Natural killer cell (primary cell): ENCODE data around the gene AATK. TPM values are rescaled to one million over a fixed set of nuclear protein-coding genes. Genes with fewer than 3 reads are reported as not detected.

ENCODE experiments used
- ATAC-seq, 3 donors: fragments of 150-1000 bp in 2 of 3; fragments of 200-7000 bp in 1 of 3; cut with Tn5 transposase; 1 replicate in 1 of 3; 2 replicates in 2 of 3; pipeline ENCODE4 v1.10.0; 2021; ENCODE audit warnings: mild to moderate bottlenecking in 2 of 3, moderate library complexity in 2 of 3
- DNase-seq, 2 donors: peaks; one replicate each; pipeline versions ENCODE4 v3.0.0 to v3.0.0-alpha.2; 2013 to 2021; ENCODE audit warnings: mixed read lengths in 1 of 2
- H3K27ac ChIP-seq: one replicate; pipeline ENCODE4 v1.5.1; 2013; ENCODE audit warnings: mild to moderate bottlenecking, low read length
- H3K27me3 ChIP-seq: one replicate; pipeline ENCODE4 v1.6.1; 2013; ENCODE audit warnings: low read length; ENCODE audit not compliant: control insufficient read depth, insufficient read depth
- H3K36me3 ChIP-seq: one replicate; pipeline ENCODE4 v1.6.1; 2013; ENCODE audit warnings: low read length; ENCODE audit not compliant: control insufficient read depth, insufficient read depth
- H3K4me1 ChIP-seq: one replicate; pipeline ENCODE4 v1.6.1; 2013; ENCODE audit warnings: low read length; ENCODE audit not compliant: control insufficient read depth, insufficient read depth
- H3K4me3 ChIP-seq: one replicate; pipeline ENCODE4 v1.5.1; 2013; ENCODE audit warnings: low read length
- H3K9me3 ChIP-seq: one replicate; pipeline ENCODE4 v1.6.1; 2013; ENCODE audit warnings: low read length; ENCODE audit not compliant: control insufficient read depth, insufficient read depth
- H3K27ac Mint-ChIP-seq, 2 donors: one replicate each; pipeline ENCODE4 v1.8.0; 2022; ENCODE audit warnings: mild to moderate bottlenecking in 2 of 2, mixed read lengths in 2 of 2, moderate library complexity in 1 of 2
- H3K27me3 Mint-ChIP-seq, 2 donors: one replicate each; pipeline ENCODE4 v1.8.0; 2022; ENCODE audit warnings: low read depth in 2 of 2, mixed read lengths in 2 of 2
- H3K36me3 Mint-ChIP-seq: one replicate; pipeline ENCODE4 v1.8.0; 2022; ENCODE audit warnings: mixed read lengths
- H3K4me1 Mint-ChIP-seq, 2 donors: one replicate each; pipeline ENCODE4 v1.8.0; 2022; ENCODE audit warnings: mixed read lengths in 2 of 2
- H3K4me3 Mint-ChIP-seq: one replicate; pipeline ENCODE4 v1.8.0; 2022; ENCODE audit warnings: mild to moderate bottlenecking, moderate library complexity, mixed read lengths
- H3K9me3 Mint-ChIP-seq, 2 donors: one replicate each; pipeline ENCODE4 v1.8.0; 2022; ENCODE audit warnings: mixed read lengths in 2 of 2
- WGBS: methylation state at CpG from one replicate; pipeline ENCODE4 v1.1.7; 2013; ENCODE audit warnings: missing lambda C conversion rate; ENCODE audit not compliant: insufficient coverage; 5-methylcytosine and 5-hydroxymethylcytosine counted together
- intact Hi-C: fragments of 100-400 bp; cut with micrococcal nuclease; formaldehyde crosslinking; loops from one replicate; pipeline ENCODE4 v1.14.2; 2022
- total RNA-seq, 4 donors: library from RNA; stranded (reverse); fragments of 120-200 nt in 1 of 4; gene quantifications; one replicate each; pipeline versions ENCODE4 v1.2.3 to v1.2.4, GENCODE V29; 2013 to 2022
- TF ChIP-seq, protein P1 (sequence below): fragments of 200-600 bp; IDR thresholded peaks from one replicate; pipeline ENCODE4 v1.8.0; 2022; ENCODE audit warnings: antibody characterized with exemption

AATK gene
- total RNA-seq, 3 donors from 2014 or later (not counting 1 experiment from before 2014, with no cell fraction given) = 8.5 to 13.7 (median 10.4) TPM

- H3K4me3 ChIP-seq = no peak overlapping the region
- H3K4me1 ChIP-seq = no peaks in the 10 kb centered on the region
- no peaks in the 10 kb centered on the region for H3K9me3 ChIP-seq
- intact Hi-C loops = no loop called here
- H3K27ac ChIP-seq = no peak overlapping the region
- TF ChIP-seq, protein P1, sequence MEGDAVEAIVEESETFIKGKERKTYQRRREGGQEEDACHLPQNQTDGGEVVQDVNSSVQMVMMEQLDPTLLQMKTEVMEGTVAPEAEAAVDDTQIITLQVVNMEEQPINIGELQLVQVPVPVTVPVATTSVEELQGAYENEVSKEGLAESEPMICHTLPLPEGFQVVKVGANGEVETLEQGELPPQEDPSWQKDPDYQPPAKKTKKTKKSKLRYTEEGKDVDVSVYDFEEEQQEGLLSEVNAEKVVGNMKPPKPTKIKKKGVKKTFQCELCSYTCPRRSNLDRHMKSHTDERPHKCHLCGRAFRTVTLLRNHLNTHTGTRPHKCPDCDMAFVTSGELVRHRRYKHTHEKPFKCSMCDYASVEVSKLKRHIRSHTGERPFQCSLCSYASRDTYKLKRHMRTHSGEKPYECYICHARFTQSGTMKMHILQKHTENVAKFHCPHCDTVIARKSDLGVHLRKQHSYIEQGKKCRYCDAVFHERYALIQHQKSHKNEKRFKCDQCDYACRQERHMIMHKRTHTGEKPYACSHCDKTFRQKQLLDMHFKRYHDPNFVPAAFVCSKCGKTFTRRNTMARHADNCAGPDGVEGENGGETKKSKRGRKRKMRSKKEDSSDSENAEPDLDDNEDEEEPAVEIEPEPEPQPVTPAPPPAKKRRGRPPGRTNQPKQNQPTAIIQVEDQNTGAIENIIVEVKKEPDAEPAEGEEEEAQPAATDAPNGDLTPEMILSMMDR = no peak
- Mint-ChIP-seq H3K9me3 (no peaks in the 10 kb centered on the region), H3K36me3 (no peaks in the 10 kb centered on the region), H3K4me1 (no peaks in the 10 kb centered on the region), H3K27me3 (no peaks in the 10 kb centered on the region), H3K4me3 (no peak overlapping the region), H3K27ac (no peak overlapping the region)
- H3K27me3 ChIP-seq = no peaks in the 10 kb centered on the region
- H3K36me3 ChIP-seq = no peaks in the 10 kb centered on the region
- 95% methylated on average over 42 of the region's 42 CpGs for WGBS
- DNase-seq = no peak
- no peak for ATAC-seq
Measured at GRCh38 chr17:81073967-81074839, 91.8 kb downstream of the AATK start.

GRCh38 chr17:81071761-81072741, 94.0 kb downstream of the AATK start:
- TF ChIP-seq, protein P1 = no peak
- Mint-ChIP-seq H3K27ac (no peak overlapping the region), H3K36me3 (no peaks in the 10 kb centered on the region), H3K4me3 (no peak overlapping the region), H3K9me3 (no peaks in the 10 kb centered on the region), H3K27me3 (no peaks in the 10 kb centered on the region), H3K4me1 (no peaks in the 10 kb centered on the region)
- WGBS = 90% methylated on average over 36 of the region's 39 CpGs
- ATAC-seq (no peak), DNase-seq (no peak)
- Histone ChIP-seq H3K4me1 (no peaks in the 10 kb centered on the region), H3K9me3 (no peaks in the 10 kb centered on the region), H3K36me3 (no peaks in the 10 kb centered on the region), H3K4me3 (no peak overlapping the region), H3K27ac (no peak overlapping the region), H3K27me3 (no peaks in the 10 kb centered on the region)
- intact Hi-C loops = no loop called here

GRCh38 chr17:81070541-81071246, 95.3 kb downstream of the AATK start:
- no peaks in the 10 kb centered on the region for H3K4me1 ChIP-seq
- TF ChIP-seq, protein P1 = no peak
- no peaks in the 10 kb centered on the region for H3K27me3 Mint-ChIP-seq
- ATAC-seq (no peak), DNase-seq (no peak)
- H3K36me3 Mint-ChIP-seq = no peaks in the 10 kb centered on the region
- WGBS = 89% methylated on average over 21 of the region's 25 CpGs
- no peak overlapping the region for H3K4me3 ChIP-seq
- H3K27ac ChIP-seq = no peak overlapping the region
- no peaks in the 10 kb centered on the region for H3K9me3 ChIP-seq
- no peaks in the 10 kb centered on the region for H3K4me1 Mint-ChIP-seq
- H3K27me3 ChIP-seq = no peaks in the 10 kb centered on the region
- no peak overlapping the region for H3K4me3 Mint-ChIP-seq
- H3K9me3 Mint-ChIP-seq = no peaks in the 10 kb centered on the region
- intact Hi-C loops = no loop called here
- no peak overlapping the region for H3K27ac Mint-ChIP-seq
- no peaks in the 10 kb centered on the region for H3K36me3 ChIP-seq
